Measurements from ENCODE around the gene TRIP6.
"Not testable (repeated sequence)": the region's sequence is repeated elsewhere in the genome, so short reads cannot be mapped to it uniquely, and the experiment has no call there.

Gene TRIP6

GRCh38 chr7:100891568-100892247 lies 24.5 kb downstream of the TRIP6 start:
- DNase-seq, result no peak

- no peak for DNase-seq
Measured at GRCh38 chr7:100892364-100893317, 25.5 kb downstream of the TRIP6 start.

- no peak for DNase-seq
Measured at GRCh38 chr7:100893318-100893895, 26.2 kb downstream of the TRIP6 start.

- no peak for DNase-seq
Measured at GRCh38 chr7:100893910-100894721, 26.9 kb downstream of the TRIP6 start.

GRCh38 chr7:100894860-100895700 lies 27.9 kb downstream of the TRIP6 start:
- peak; percentile 65 for DNase-seq

- no peak for DNase-seq
Measured at GRCh38 chr7:100895701-100895955, 28.4 kb downstream of the TRIP6 start, which contains the start of gene ACHE. Gene ACHE, minus strand, starts transcription at chr7:100895888. Its CDS starts 1,656 bp downstream, at chr7:100894232.

- peak; percentile 44 for DNase-seq
Measured at GRCh38 chr7:100895956-100896731, 29.0 kb downstream of the TRIP6 start.

GRCh38 chr7:100896732-100897608 lies 29.8 kb downstream of the TRIP6 start:
- peak; percentile 77 for DNase-seq

- DNase-seq, result no peak
Measured at GRCh38 chr7:100897772-100898454, 30.7 kb downstream of the TRIP6 start.

GRCh38 chr7:100899432-100899831 lies 32.2 kb downstream of the TRIP6 start:
- no peak for DNase-seq

- DNase-seq, result no peak
Measured at GRCh38 chr7:100900978-100901377, 33.8 kb downstream of the TRIP6 start.

- DNase-seq, result no peak
Measured at GRCh38 chr7:100901921-100902332, 34.7 kb downstream of the TRIP6 start.

- DNase-seq, result no peak
Measured at GRCh38 chr7:100902638-100903037, 35.5 kb downstream of the TRIP6 start.

GRCh38 chr7:100908512-100908911 lies 41.3 kb downstream of the TRIP6 start:
- DNase-seq, result no peak

GRCh38 chr7:100910443-100910842 lies 43.3 kb downstream of the TRIP6 start:
- not testable (repeated sequence) for DNase-seq

- DNase-seq, result no peak
Measured at GRCh38 chr7:100911484-100911883, 44.3 kb downstream of the TRIP6 start.

GRCh38 chr7:100914208-100914878 lies 47.2 kb downstream of the TRIP6 start:
- no peak for DNase-seq

GRCh38 chr7:100914879-100915447 lies 47.8 kb downstream of the TRIP6 start:
- DNase-seq, result no peak

Measured in CD4-positive, alpha-beta T cell treated with Interleukin-6 for 4 hours (primary cell).